Measurements from ENCODE around the gene OPA1. TPM values are rescaled to one million over a fixed set of nuclear protein-coding genes. Genes with fewer than 3 reads are reported as not detected.

The OPA1 gene
- total and polyA plus RNA-seq, 7 donors, result 29.4 to 129 (median 73.4) TPM

GRCh38 chr3:193673845-193674244 is 80.8 kb downstream of the OPA1 start:
- TF ChIP-seq, protein P1, sequence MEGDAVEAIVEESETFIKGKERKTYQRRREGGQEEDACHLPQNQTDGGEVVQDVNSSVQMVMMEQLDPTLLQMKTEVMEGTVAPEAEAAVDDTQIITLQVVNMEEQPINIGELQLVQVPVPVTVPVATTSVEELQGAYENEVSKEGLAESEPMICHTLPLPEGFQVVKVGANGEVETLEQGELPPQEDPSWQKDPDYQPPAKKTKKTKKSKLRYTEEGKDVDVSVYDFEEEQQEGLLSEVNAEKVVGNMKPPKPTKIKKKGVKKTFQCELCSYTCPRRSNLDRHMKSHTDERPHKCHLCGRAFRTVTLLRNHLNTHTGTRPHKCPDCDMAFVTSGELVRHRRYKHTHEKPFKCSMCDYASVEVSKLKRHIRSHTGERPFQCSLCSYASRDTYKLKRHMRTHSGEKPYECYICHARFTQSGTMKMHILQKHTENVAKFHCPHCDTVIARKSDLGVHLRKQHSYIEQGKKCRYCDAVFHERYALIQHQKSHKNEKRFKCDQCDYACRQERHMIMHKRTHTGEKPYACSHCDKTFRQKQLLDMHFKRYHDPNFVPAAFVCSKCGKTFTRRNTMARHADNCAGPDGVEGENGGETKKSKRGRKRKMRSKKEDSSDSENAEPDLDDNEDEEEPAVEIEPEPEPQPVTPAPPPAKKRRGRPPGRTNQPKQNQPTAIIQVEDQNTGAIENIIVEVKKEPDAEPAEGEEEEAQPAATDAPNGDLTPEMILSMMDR (IDR thresholded peaks at IDR 0.05), result no peak
- 62 to 73% (median 71%) methylated on average over 7 of the region's 7 CpGs for WGBS, 3 donors
- intact Hi-C loops (cut with DNase I), result no loop called here
- Histone ChIP-seq H3K27me3 (ENCODE audit: insufficient read depth in 3 of 3, low read length in 2 of 3) (no peaks in the 10 kb centered on the region), H3K36me3 (ENCODE audit: insufficient read depth in 1 of 2, low read depth in 1 of 2) (peaks cover 0 to 61% of the 10 kb centered on the region in 2 donors), H3K27ac (no peak overlapping the region), H3K9me3 (no peaks in the 10 kb centered on the region), H3K4me1 (no peaks in the 10 kb centered on the region), H3K4me3 (no peak overlapping the region)
- DNase-seq, result no peak
- no peak for ATAC-seq

GRCh38 chr3:193674714-193675113 is 81.7 kb downstream of the OPA1 start:
- Histone ChIP-seq H3K27ac (no peak overlapping the region), H3K4me3 (no peak overlapping the region), H3K27me3 (ENCODE audit: insufficient read depth in 3 of 3, low read length in 2 of 3) (no peaks in the 10 kb centered on the region), H3K9me3 (no peaks in the 10 kb centered on the region), H3K36me3 (ENCODE audit: insufficient read depth in 1 of 2, low read depth in 1 of 2) (peaks cover 0 to 54% of the 10 kb centered on the region in 2 donors), H3K4me1 (no peaks in the 10 kb centered on the region)
- WGBS, 3 donors, result 88 to 92% (median 89%) methylated on average over 9 of the region's 9 CpGs
- DNase-seq (no peak), ATAC-seq (no peak)
- intact Hi-C loops (cut with DNase I), result no loop called here
- TF ChIP-seq, protein P1 (IDR thresholded peaks at IDR 0.05), result no peak

GRCh38 chr3:193677734-193678133 is 84.7 kb downstream of the OPA1 start:
- intact Hi-C loops (cut with DNase I), result no loop called here
- no peaks in the 10 kb centered on the region for H3K4me1 ChIP-seq
- H3K36me3 ChIP-seq (ENCODE audit: insufficient read depth in 1 of 2, low read depth in 1 of 2), result peaks cover 0 to 26% of the 10 kb centered on the region in 2 donors
- DNase-seq (no peak), ATAC-seq (no peak)
- TF ChIP-seq, protein P1 (IDR thresholded peaks at IDR 0.05), result no peak
- WGBS, 3 donors, result 94 to 95% (median 94%) methylated on average over 5 of the region's 5 CpGs
- no peaks in the 10 kb centered on the region for H3K9me3 ChIP-seq
- H3K27me3 ChIP-seq (ENCODE audit: insufficient read depth in 3 of 3, low read length in 2 of 3), result no peaks in the 10 kb centered on the region
- H3K27ac ChIP-seq, result no peak overlapping the region
- H3K4me3 ChIP-seq, result no peak overlapping the region

DNA sequence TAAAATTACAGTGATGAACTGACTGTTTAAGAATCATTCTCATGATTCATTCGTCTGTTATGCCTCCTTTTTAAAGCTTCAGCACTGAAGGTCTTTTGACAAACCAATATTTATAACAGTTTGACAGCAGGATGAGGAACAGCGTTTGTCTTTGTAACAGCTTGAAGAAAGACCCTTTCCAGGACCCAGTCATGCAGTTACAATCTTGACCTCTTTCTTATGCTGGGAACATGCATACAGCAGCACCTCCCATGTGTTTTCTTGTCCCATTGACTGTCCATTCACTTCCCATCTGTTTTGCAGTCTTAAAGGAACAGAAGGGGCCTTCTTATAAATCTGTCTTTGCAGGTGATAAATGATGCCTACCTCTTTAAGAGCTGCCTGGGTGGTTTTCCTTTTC is 87.2 kb downstream of the OPA1 start:
- Histone ChIP-seq H3K36me3 (ENCODE audit: insufficient read depth in 1 of 2, low read depth in 1 of 2) (peaks cover 3 to 24% of the 10 kb centered on the region in 2 donors), H3K9me3 (no peaks in the 10 kb centered on the region)
- no peak for ATAC-seq

DNA sequence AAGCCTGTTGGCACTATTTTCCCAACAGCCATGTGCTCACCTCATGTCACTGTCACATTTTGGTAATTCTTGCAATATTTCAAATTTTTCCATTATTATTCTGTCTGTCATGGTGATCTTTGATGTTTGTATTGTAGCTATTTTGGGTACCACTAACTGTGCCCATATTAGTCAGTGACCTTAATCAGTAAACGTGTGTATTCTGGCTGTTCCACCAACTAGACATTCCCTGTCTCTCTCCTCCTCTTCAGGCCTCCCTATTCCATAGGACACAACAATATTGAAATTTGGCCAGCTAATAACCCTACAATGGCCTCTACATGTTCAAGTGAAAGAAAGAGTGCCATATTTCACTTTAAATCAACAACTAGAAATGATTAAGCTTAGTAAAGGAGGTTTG is 88.6 kb downstream of the OPA1 start:
- ATAC-seq (no peak), DNase-seq (no peak)
- Histone ChIP-seq H3K27me3 (ENCODE audit: insufficient read depth in 3 of 3, low read length in 2 of 3) (no peaks in the 10 kb centered on the region), H3K9me3 (no peaks in the 10 kb centered on the region), H3K27ac (no peak overlapping the region), H3K4me3 (no peak overlapping the region), H3K4me1 (no peaks in the 10 kb centered on the region), H3K36me3 (ENCODE audit: insufficient read depth in 1 of 2, low read depth in 1 of 2) (peaks cover 3 to 24% of the 10 kb centered on the region in 2 donors)
- TF ChIP-seq, protein P1 (IDR thresholded peaks at IDR 0.05), result no peak
- WGBS, 3 donors, result 30 to 48% (median 37%) methylated on average over 1 of the region's 1 CpG
- intact Hi-C loops (cut with DNase I), result no loop called here

More for the DNA sequence above, 87.2 kb downstream of the OPA1 start:
- DNase-seq, result no peak
- 67 to 75% (median 73%) methylated on average over 2 of the region's 2 CpGs for WGBS, 3 donors
- intact Hi-C loops (cut with DNase I), result no loop called here
- Histone ChIP-seq H3K4me1 (no peaks in the 10 kb centered on the region), H3K4me3 (no peak overlapping the region), H3K27ac (no peak overlapping the region), H3K27me3 (ENCODE audit: insufficient read depth in 3 of 3, low read length in 2 of 3) (no peaks in the 10 kb centered on the region)
- TF ChIP-seq, protein P1 (IDR thresholded peaks at IDR 0.05), result no peak

Data from psoas muscle (tissue), 8 donors.